Body of pancreas (tissue), 4 donors: Measurements from ENCODE around the gene OTOG.

Source experiments
- POLR2A ChIP-seq, 3 donors: fragments of 450-650 bp; IDR thresholded peaks; one replicate each; pipeline ENCODE4 v1.6.1; 2016; ENCODE audit warnings: antibody characterized with exemption in 3 of 3, mild to moderate bottlenecking in 2 of 3
- TF ChIP-seq, protein P1 (sequence below), 7 experiments: fragments of 450-650 bp in 4 of 7; fragments of 200-600 bp in 3 of 7; sonication (generic) in 3 of 7; IDR thresholded peaks; one replicate each; pipeline ENCODE4 v1.5.1; 2016 to 2019; ENCODE audit warnings: antibody characterized with exemption in 7 of 7

DNA sequence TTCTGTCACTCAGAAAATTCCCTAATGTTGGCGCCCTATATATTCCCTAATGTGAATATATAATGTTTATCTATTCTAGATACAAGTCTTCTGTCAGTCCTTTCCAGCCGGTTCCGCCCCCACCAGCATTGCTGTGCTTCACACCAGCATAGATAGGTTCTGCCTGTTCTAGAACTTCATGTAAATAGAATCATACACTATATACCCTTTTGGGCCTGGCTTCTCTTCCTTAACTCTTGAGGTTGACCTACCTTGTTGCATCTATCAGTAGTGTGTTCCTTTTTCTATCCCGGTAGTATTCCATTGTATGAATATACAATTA is 34.6 kb downstream of the OTOG start:
- TF ChIP-seq, protein P1, sequence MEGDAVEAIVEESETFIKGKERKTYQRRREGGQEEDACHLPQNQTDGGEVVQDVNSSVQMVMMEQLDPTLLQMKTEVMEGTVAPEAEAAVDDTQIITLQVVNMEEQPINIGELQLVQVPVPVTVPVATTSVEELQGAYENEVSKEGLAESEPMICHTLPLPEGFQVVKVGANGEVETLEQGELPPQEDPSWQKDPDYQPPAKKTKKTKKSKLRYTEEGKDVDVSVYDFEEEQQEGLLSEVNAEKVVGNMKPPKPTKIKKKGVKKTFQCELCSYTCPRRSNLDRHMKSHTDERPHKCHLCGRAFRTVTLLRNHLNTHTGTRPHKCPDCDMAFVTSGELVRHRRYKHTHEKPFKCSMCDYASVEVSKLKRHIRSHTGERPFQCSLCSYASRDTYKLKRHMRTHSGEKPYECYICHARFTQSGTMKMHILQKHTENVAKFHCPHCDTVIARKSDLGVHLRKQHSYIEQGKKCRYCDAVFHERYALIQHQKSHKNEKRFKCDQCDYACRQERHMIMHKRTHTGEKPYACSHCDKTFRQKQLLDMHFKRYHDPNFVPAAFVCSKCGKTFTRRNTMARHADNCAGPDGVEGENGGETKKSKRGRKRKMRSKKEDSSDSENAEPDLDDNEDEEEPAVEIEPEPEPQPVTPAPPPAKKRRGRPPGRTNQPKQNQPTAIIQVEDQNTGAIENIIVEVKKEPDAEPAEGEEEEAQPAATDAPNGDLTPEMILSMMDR (IDR thresholded peaks at IDR 0.05) = no peak
- TF ChIP-seq POLR2A (IDR thresholded peaks at IDR 0.05) = no peak
